HL-60 (cell line): Measurements from ENCODE around the gene MPPED1.

Source experiments
- CTCF ChIP-seq: IDR thresholded peaks from one replicate; pipeline ENCODE4 v1.5.1; 2011; ENCODE audit warnings: low read length, control low read depth, inconsistent platforms; ENCODE audit not compliant: insufficient read depth
- POLR2AphosphoS5 ChIP-seq: IDR thresholded peaks from 2 replicates; pipeline ENCODE4 v1.6.1; 2012; ENCODE audit warnings: low read depth

GRCh38 chr22:43440104-43440387 lies 28.2 kb downstream of the MPPED1 start:
- TF ChIP-seq CTCF (no peak), POLR2AphosphoS5 (no peak)
